ENCODE measurements around the gene PELI1.

Gene PELI1

DNA sequence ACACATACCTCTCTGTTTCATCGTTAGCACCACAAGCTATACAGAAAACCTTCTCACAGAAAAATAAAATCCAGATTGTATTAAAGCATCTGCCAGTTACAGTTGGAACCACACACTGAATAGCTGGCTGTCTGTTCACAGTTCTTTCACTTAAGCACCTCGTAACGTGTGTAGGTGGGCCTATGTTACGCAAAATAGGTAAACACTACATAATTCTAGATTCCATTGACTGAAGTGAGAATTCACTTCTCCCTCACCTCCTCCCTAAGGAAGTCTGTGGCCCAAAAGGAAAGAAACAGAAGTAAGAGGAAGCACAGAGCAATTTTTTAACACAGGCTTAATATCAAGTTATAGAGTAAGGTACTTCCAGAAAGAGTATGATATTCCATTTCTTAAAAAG, 24.9 kb downstream of the PELI1 start:
- Histone ChIP-seq H3K27me3 (ENCODE audit: insufficient read depth, low read depth) (no peaks in the 10 kb centered on the region), H3K36me3 (ENCODE audit: insufficient read depth) (no peaks in the 10 kb centered on the region), H2AFZ (ENCODE audit: low read depth) (no peak overlapping the region), H3K27ac (no peak overlapping the region), H4K20me1 (ENCODE audit: insufficient read depth) (no peaks in the 10 kb centered on the region), H3K4me2 (no peak overlapping the region), H3K4me3 (IDR thresholded peaks at IDR 0.05; ENCODE audit: insufficient read depth, low read depth, low read length) (no peak overlapping the region), H3K79me2 (ENCODE audit: insufficient read depth, low read depth) (peaks cover 71% of the 10 kb centered on the region), H3K4me1 (ENCODE audit: low read depth, poor library complexity, severe bottlenecking) (peaks cover 63% of the 10 kb centered on the region), H3K9ac (no peak overlapping the region)
- TF ChIP-seq, protein P1, sequence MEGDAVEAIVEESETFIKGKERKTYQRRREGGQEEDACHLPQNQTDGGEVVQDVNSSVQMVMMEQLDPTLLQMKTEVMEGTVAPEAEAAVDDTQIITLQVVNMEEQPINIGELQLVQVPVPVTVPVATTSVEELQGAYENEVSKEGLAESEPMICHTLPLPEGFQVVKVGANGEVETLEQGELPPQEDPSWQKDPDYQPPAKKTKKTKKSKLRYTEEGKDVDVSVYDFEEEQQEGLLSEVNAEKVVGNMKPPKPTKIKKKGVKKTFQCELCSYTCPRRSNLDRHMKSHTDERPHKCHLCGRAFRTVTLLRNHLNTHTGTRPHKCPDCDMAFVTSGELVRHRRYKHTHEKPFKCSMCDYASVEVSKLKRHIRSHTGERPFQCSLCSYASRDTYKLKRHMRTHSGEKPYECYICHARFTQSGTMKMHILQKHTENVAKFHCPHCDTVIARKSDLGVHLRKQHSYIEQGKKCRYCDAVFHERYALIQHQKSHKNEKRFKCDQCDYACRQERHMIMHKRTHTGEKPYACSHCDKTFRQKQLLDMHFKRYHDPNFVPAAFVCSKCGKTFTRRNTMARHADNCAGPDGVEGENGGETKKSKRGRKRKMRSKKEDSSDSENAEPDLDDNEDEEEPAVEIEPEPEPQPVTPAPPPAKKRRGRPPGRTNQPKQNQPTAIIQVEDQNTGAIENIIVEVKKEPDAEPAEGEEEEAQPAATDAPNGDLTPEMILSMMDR (conservative IDR thresholded peaks at IDR 0.05; ENCODE audit: low read depth, low read length) = no peak

DNA sequence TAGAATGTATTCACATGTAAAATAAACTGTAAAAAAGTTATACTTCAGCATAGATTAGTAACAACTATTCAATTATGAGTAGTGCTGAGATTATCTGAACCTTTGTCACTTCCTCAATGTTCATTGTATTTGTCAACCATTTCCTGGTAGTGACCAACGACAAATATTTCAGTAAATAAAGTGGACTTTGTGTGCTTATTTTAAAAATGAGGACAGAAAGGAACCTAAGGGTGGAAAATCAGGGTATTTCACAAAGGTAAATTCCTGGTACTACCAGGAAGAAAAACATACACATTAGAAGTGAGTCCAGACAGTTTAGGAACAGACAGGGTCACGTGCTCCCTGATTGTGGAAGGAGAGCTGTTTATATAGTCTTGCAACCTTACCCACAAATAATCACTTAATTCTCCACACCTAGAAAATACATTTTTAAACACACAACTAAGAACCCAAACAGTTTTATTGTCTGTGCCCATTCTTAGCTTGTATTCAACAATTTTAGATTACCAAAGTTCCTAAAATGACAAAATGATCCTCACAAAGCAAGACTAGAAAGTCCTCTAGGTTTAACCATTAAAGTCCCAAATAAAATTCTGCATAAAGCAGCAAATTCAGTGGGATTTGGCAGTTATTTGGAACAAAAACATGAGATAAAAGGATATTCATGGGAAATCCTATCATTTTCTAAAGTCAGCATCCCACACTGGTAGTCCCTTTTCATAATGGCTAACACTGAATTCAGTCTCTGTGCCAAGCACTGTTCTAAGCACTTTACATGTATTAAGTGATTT, 28.2 kb downstream of the PELI1 start:
- Histone ChIP-seq H3K27ac (peak overlapping the region; percentile 71; the same call in 1 of the 2 replicates), H3K9ac (no peak overlapping the region), H3K4me1 (ENCODE audit: low read depth, poor library complexity, severe bottlenecking) (peaks cover 88% of the 10 kb centered on the region), H3K36me3 (ENCODE audit: insufficient read depth) (no peaks in the 10 kb centered on the region), H3K79me2 (ENCODE audit: insufficient read depth, low read depth) (peaks cover 89% of the 10 kb centered on the region), H3K4me3 (IDR thresholded peaks at IDR 0.05; ENCODE audit: insufficient read depth, low read depth, low read length) (peak overlapping the region; percentile 3), H2AFZ (ENCODE audit: low read depth) (no peak overlapping the region), H4K20me1 (ENCODE audit: insufficient read depth) (no peaks in the 10 kb centered on the region), H3K27me3 (ENCODE audit: insufficient read depth, low read depth) (no peaks in the 10 kb centered on the region), H3K4me2 (peak overlapping the region; percentile 81; the same call in 1 of the 2 replicates)
- TF ChIP-seq, protein P1 (conservative IDR thresholded peaks at IDR 0.05; ENCODE audit: low read depth, low read length) = no peak

DNA sequence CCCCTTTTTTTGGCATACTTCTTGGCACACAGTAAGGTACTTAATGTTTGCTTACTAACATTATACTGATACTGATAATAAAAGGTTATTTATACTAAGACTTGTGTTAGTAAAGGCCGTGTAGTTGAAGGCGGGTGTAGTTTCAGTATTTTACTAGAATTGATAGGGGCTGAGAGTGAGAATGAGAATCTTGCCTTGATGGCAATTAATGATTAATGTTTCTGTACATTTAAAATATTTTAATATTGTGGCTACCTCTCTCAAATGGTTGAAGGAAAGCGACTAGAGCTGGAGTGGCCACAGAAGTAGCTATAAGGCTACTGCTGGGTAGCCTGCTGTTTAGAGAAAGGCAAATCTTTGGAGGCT, 29.3 kb downstream of the PELI1 start:
- H2AFZ ChIP-seq (ENCODE audit: low read depth) = no peak overlapping the region
- TF ChIP-seq, protein P1 (conservative IDR thresholded peaks at IDR 0.05; ENCODE audit: low read depth, low read length) = no peak
- peak overlapping the region; percentile 68 for H3K4me3 ChIP-seq (IDR thresholded peaks at IDR 0.05; ENCODE audit: insufficient read depth, low read depth, low read length)
- H3K27ac ChIP-seq = peak overlapping the region; percentile 71
- H3K4me1 ChIP-seq (ENCODE audit: low read depth, poor library complexity, severe bottlenecking) = peaks cover 86% of the 10 kb centered on the region
- peak overlapping the region; percentile 81 for H3K4me2 ChIP-seq
- no peak overlapping the region; the same call in 1 of the 2 replicates for H3K9ac ChIP-seq
- peaks cover 89% of the 10 kb centered on the region for H3K79me2 ChIP-seq (ENCODE audit: insufficient read depth, low read depth)
- no peaks in the 10 kb centered on the region for H3K36me3 ChIP-seq (ENCODE audit: insufficient read depth)
- no peaks in the 10 kb centered on the region for H3K27me3 ChIP-seq (ENCODE audit: insufficient read depth, low read depth)
- H4K20me1 ChIP-seq (ENCODE audit: insufficient read depth) = no peaks in the 10 kb centered on the region

DNA sequence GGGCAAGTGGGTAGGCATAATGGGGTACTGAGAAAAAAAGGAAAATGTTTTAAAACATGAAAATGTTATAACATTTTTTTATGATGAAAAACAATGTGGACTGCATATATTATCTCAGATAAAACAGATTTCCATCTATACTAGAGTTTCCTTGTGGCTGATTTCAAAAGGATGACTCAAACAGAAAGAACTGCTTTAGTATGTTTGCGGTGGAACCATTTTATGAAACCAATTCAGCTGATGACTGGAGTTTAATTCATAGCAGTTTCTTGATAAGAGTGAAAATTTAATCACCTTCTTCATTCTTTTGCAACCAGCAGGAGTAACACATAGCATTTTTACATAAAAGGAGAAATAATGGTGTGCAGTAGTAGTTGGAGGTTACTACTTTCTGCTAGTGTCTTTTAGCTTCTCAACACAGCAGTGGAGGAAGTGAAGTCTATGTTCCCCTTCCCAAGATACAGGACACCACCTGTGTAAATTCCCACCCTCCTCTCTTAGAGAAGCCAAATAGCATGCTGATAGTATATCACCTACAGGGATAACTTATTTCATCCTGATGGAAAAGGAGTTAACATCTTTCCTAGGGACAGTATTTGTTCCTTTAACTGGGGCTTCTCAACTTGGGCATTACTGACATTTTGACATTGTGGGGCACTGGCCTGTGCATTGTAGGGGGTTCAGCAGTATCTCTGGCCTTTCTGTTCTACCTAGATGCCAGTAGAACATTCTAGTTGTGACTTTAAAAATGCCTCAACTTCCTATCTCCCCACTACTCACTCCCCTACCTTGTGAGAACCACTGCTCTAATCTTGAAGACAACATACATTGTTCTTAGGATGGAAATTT, 29.9 kb downstream of the PELI1 start:
- H3K27me3 ChIP-seq (ENCODE audit: insufficient read depth, low read depth) = no peaks in the 10 kb centered on the region
- H2AFZ ChIP-seq (ENCODE audit: low read depth) = no peak overlapping the region
- H3K79me2 ChIP-seq (ENCODE audit: insufficient read depth, low read depth) = peaks cover 91% of the 10 kb centered on the region
- H4K20me1 ChIP-seq (ENCODE audit: insufficient read depth) = no peaks in the 10 kb centered on the region
- H3K4me2 ChIP-seq = peak overlapping the region; percentile 81
- peak overlapping the region; percentile 71 for H3K27ac ChIP-seq
- peak overlapping the region; percentile 68 for H3K4me3 ChIP-seq (IDR thresholded peaks at IDR 0.05; ENCODE audit: insufficient read depth, low read depth, low read length)
- TF ChIP-seq, protein P1 (conservative IDR thresholded peaks at IDR 0.05; ENCODE audit: low read depth, low read length) = no peak
- H3K9ac ChIP-seq = peak overlapping the region; percentile 3; the same call in 1 of the 2 replicates
- peaks cover 86% of the 10 kb centered on the region for H3K4me1 ChIP-seq (ENCODE audit: low read depth, poor library complexity, severe bottlenecking)
- H3K36me3 ChIP-seq (ENCODE audit: insufficient read depth) = no peaks in the 10 kb centered on the region
